ENCODE data around the gene ZMYND8. TPM values are rescaled to one million over a fixed set of nuclear protein-coding genes. Genes with fewer than 3 reads are reported as not detected.

ZMYND8 gene
- total RNA-seq, 2 donors from 2014 or later: 18.9 to 19.1 TPM

- ATAC-seq (peak; percentile 21), DNase-seq (peak in 1 of 4 donors; percentile 27)
- Histone ChIP-seq H3K4me1 (peaks cover 10% of the 10 kb centered on the region), H3K36me3 (replicated peaks in 1 of 2; ENCODE audit: insufficient read depth in 1 of 2, low read depth in 2 of 2) (peaks cover 0 to 2% of the 10 kb centered on the region in 2 donors), H3K9me3 (no peaks in the 10 kb centered on the region), H3K4me3 (no peak overlapping the region), H3K27me3 (no peaks in the 10 kb centered on the region), H3K27ac (no peak overlapping the region)
- 73 to 86% methylated on average over 15 to 16 of the region's 16 CpGs for WGBS, 2 donors
- intact Hi-C loops (cut with DNase I): no loop called here
- TF ChIP-seq CTCF (IDR thresholded peaks at IDR 0.05) (no peak), POLR2A (IDR thresholded peaks at IDR 0.05) (no peak)
These were observed 97.5 kb downstream of the ZMYND8 start for GRCh38 chr20:47258745-47259695.

- Histone ChIP-seq H3K27ac (no peak overlapping the region), H3K4me1 (peaks cover 19% of the 10 kb centered on the region), H3K4me3 (no peak overlapping the region), H3K9me3 (no peaks in the 10 kb centered on the region), H3K36me3 (replicated peaks in 1 of 2; ENCODE audit: insufficient read depth in 1 of 2, low read depth in 2 of 2) (peaks cover 0 to 2% of the 10 kb centered on the region in 2 donors), H3K27me3 (no peaks in the 10 kb centered on the region)
- ATAC-seq (no peak), DNase-seq (no peak)
- intact Hi-C loops (cut with DNase I): no loop called here
- TF ChIP-seq CTCF (IDR thresholded peaks at IDR 0.05) (no peak), POLR2A (IDR thresholded peaks at IDR 0.05) (no peak)
- WGBS, 2 donors: 84 to 88% methylated on average over 3 of the region's 3 CpGs
These were observed 98.7 kb downstream of the ZMYND8 start for GRCh38 chr20:47257771-47258170.

- DNase-seq (no peak), ATAC-seq (no peak)
- intact Hi-C loops (cut with DNase I): no loop called here
- Histone ChIP-seq H3K27me3 (no peaks in the 10 kb centered on the region), H3K4me3 (no peak overlapping the region), H3K36me3 (replicated peaks in 1 of 2; ENCODE audit: insufficient read depth in 1 of 2, low read depth in 2 of 2) (peaks cover 0 to 2% of the 10 kb centered on the region in 2 donors), H3K27ac (no peak overlapping the region), H3K4me1 (peaks cover 22% of the 10 kb centered on the region), H3K9me3 (no peaks in the 10 kb centered on the region)
- WGBS, 2 donors: 95 to 100% methylated on average over 1 of the region's 1 CpG
- TF ChIP-seq CTCF (IDR thresholded peaks at IDR 0.05): no peak
- no peak for TF ChIP-seq POLR2A (IDR thresholded peaks at IDR 0.05)
These were observed 99.2 kb downstream of the ZMYND8 start for GRCh38 chr20:47257256-47257655.

- ATAC-seq (no peak), DNase-seq (no peak)
- intact Hi-C loops (cut with DNase I): no loop called here
- peaks cover 0 to 2% of the 10 kb centered on the region in 2 donors for H3K36me3 ChIP-seq (replicated peaks in 1 of 2; ENCODE audit: insufficient read depth in 1 of 2, low read depth in 2 of 2)
- TF ChIP-seq POLR2A (IDR thresholded peaks at IDR 0.05) (no peak), CTCF (IDR thresholded peaks at IDR 0.05) (no peak)
- H3K27ac ChIP-seq: no peak overlapping the region
- H3K4me3 ChIP-seq: no peak overlapping the region
- H3K27me3 ChIP-seq: no peaks in the 10 kb centered on the region
- WGBS, 2 donors: 89 to 95% methylated on average over 8 of the region's 8 CpGs
- H3K9me3 ChIP-seq: no peaks in the 10 kb centered on the region
- peaks cover 22% of the 10 kb centered on the region for H3K4me1 ChIP-seq
These were observed 99.7 kb downstream of the ZMYND8 start for GRCh38 chr20:47256668-47257236.
